Non-pigmented ciliary epithelial cell (primary cell): ENCODE measurements around the gene PTGFR.

ENCODE experiments used
- DNase-seq: peaks from one replicate; pipeline ENCODE4 v3.0.0-alpha.2; 2010; ENCODE audit warnings: low read depth

Gene PTGFR

GRCh38 chr1:78490861-78491450 is at the start of gene PTGFR:
Gene PTGFR (plus strand): TSS chr1:78490974. CDS start chr1:78492744, 1,770 bp downstream.
- no peak for DNase-seq

- no peak for DNase-seq
Observed at GRCh38 chr1:78441921-78442320, 48.9 kb upstream of the PTGFR start.

GRCh38 chr1:78447086-78447485 is 43.7 kb upstream of the PTGFR start:
- no peak for DNase-seq

- DNase-seq, result no peak
Observed at GRCh38 chr1:78464449-78464891, 26.3 kb upstream of the PTGFR start.

GRCh38 chr1:78465143-78465542 is 25.6 kb upstream of the PTGFR start:
- DNase-seq, result no peak

- DNase-seq, result no peak
Observed at GRCh38 chr1:78468521-78468920, 22.3 kb upstream of the PTGFR start.

GRCh38 chr1:78469576-78469975 is 21.2 kb upstream of the PTGFR start:
- no peak for DNase-seq

- DNase-seq, result no peak
Observed at GRCh38 chr1:78471890-78472620, 18.7 kb upstream of the PTGFR start.

GRCh38 chr1:78472851-78473496 is 17.8 kb upstream of the PTGFR start:
- no peak for DNase-seq

GRCh38 chr1:78474092-78474491 is 16.7 kb upstream of the PTGFR start:
- DNase-seq, result no peak

GRCh38 chr1:78475888-78476610 is 14.7 kb upstream of the PTGFR start:
- no peak for DNase-seq

- DNase-seq, result no peak
Observed at GRCh38 chr1:78483903-78484302, 6.9 kb upstream of the PTGFR start.

- DNase-seq, result peak; percentile 11
Observed at GRCh38 chr1:78491451-78492071, 787 bp downstream of the PTGFR start.

- no peak for DNase-seq
Observed at GRCh38 chr1:78492386-78492950, 1.7 kb downstream of the PTGFR start.

GRCh38 chr1:78493451-78493850 is 2.7 kb downstream of the PTGFR start:
- DNase-seq, result no peak

GRCh38 chr1:78497201-78497600 is 6.4 kb downstream of the PTGFR start:
- DNase-seq, result no peak

- no peak for DNase-seq
Observed at GRCh38 chr1:78500529-78500928, 9.8 kb downstream of the PTGFR start.

- no peak for DNase-seq
Observed at GRCh38 chr1:78501203-78501602, 10.4 kb downstream of the PTGFR start.

- DNase-seq, result no peak
Observed at GRCh38 chr1:78511334-78511733, 20.6 kb downstream of the PTGFR start.

- DNase-seq, result no peak
Observed at GRCh38 chr1:78516716-78517115, 25.9 kb downstream of the PTGFR start.

GRCh38 chr1:78519446-78519845 is 28.7 kb downstream of the PTGFR start:
- DNase-seq, result no peak

GRCh38 chr1:78520216-78520615 is 29.4 kb downstream of the PTGFR start:
- no peak for DNase-seq
